GM18951 (cell line): ENCODE data around the gene PNPLA7.

Experiments
- POLR2A ChIP-seq: IDR thresholded peaks from 4 replicates; pipeline ENCODE4 v1.6.1; 2011; ENCODE audit warnings: mild to moderate bottlenecking; ENCODE audit not compliant: insufficient read length, insufficient read depth; ENCODE audit errors: extremely low read depth
- in situ Hi-C: fragments of 300-500 bp; cut with MboI; formaldehyde crosslinking; loops from one replicate; pipeline ENCODE4 v1.12.0; 2022; ENCODE audit warnings: low sequenced_read_pairs, mixed read lengths, inconsistent platforms; ENCODE audit not compliant: unreplicated experiment

The PNPLA7 gene

GRCh38 chr9:137509198-137509597 lies 41.0 kb downstream of the PNPLA7 start:
- in situ Hi-C loops = no loop called here
- TF ChIP-seq POLR2A = no peak

GRCh38 chr9:137506702-137507171 lies 43.5 kb downstream of the PNPLA7 start:
- TF ChIP-seq POLR2A = no peak
- in situ Hi-C loops = no loop called here

GRCh38 chr9:137506274-137506673 lies 43.9 kb downstream of the PNPLA7 start:
- TF ChIP-seq POLR2A = no peak
- in situ Hi-C loops = no loop called here

- in situ Hi-C loops = no loop called here
Observed at GRCh38 chr9:137505421-137506140, 44.6 kb downstream of the PNPLA7 start.

GRCh38 chr9:137504432-137504777 lies 45.8 kb downstream of the PNPLA7 start:
- in situ Hi-C loops = no loop called here
- TF ChIP-seq POLR2A = no peak

More at GRCh38 chr9:137505421-137506140, 44.6 kb downstream of the PNPLA7 start:
- no peak for TF ChIP-seq POLR2A

- in situ Hi-C loops = no loop called here
- TF ChIP-seq POLR2A = no peak
Observed at GRCh38 chr9:137502008-137502911, 47.9 kb downstream of the PNPLA7 start.

GRCh38 chr9:137501457-137501856 lies 48.7 kb downstream of the PNPLA7 start:
- no peak for TF ChIP-seq POLR2A
- in situ Hi-C loops = no loop called here

GRCh38 chr9:137500666-137501397 lies 49.4 kb downstream of the PNPLA7 start:
- TF ChIP-seq POLR2A = no peak
- in situ Hi-C loops = no loop called here

GRCh38 chr9:137499858-137500661 lies 50.1 kb downstream of the PNPLA7 start:
- in situ Hi-C loops = no loop called here
- TF ChIP-seq POLR2A = no peak

GRCh38 chr9:137499416-137499815 lies 50.8 kb downstream of the PNPLA7 start:
- in situ Hi-C loops = no loop called here
- no peak for TF ChIP-seq POLR2A

- TF ChIP-seq POLR2A = no peak
- in situ Hi-C loops = no loop called here
Observed at GRCh38 chr9:137498720-137499150, 51.5 kb downstream of the PNPLA7 start.

GRCh38 chr9:137497921-137498719 lies 52.1 kb downstream of the PNPLA7 start:
- no peak for TF ChIP-seq POLR2A
- in situ Hi-C loops = no loop called here
